Keratinocyte (primary cell): ENCODE results near the gene ABCC6.
"Not testable (repeated sequence)": the region's sequence is repeated elsewhere in the genome, so short reads cannot be mapped to it uniquely, and the experiment has no call there.

Source experiments
- EZH2 ChIP-seq: IDR thresholded peaks from one replicate; pipeline ENCODE4 v1.6.1; 2012; ENCODE audit warnings: inconsistent platforms, mild to moderate bottlenecking, low read length, moderate library complexity
- TF ChIP-seq, protein P1 (sequence below), 3 experiments: IDR thresholded peaks in 1 of 3; conservative IDR thresholded peaks in 1 of 3; optimal IDR thresholded peaks in 1 of 3; 2 replicates in 2 of 3; 3 replicates in 1 of 3; pipeline versions ENCODE3 to v1.5.1; 2011; ENCODE audit warnings: low read length in 3 of 3, mild to moderate bottlenecking in 3 of 3, moderate library complexity in 2 of 3, control low read depth in 1 of 3, inconsistent platforms in 1 of 3; ENCODE audit not compliant: insufficient read depth in 2 of 3; ENCODE audit errors: extremely low read depth in 1 of 3

DNA sequence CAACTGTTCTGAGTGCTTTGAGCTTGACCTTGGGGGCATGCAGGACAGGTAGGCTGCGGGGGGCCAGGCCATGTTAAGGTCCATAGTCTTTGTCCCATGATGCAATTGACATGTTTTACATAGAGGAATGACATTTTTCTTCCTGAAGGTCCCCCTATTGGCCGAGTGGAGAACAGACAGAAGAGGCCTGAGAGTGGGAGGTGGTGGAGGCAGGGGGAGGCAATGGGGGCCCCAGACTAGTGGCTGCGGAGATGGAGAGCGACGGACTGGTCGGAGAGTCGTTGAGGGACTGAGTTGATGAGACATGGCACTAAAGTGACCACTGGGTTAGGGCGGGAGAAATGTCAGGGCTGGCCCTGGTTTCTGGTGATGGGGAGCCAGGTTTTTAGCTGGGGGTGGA lies 48.4 kb upstream of the ABCC6 start:
- TF ChIP-seq, protein P1, sequence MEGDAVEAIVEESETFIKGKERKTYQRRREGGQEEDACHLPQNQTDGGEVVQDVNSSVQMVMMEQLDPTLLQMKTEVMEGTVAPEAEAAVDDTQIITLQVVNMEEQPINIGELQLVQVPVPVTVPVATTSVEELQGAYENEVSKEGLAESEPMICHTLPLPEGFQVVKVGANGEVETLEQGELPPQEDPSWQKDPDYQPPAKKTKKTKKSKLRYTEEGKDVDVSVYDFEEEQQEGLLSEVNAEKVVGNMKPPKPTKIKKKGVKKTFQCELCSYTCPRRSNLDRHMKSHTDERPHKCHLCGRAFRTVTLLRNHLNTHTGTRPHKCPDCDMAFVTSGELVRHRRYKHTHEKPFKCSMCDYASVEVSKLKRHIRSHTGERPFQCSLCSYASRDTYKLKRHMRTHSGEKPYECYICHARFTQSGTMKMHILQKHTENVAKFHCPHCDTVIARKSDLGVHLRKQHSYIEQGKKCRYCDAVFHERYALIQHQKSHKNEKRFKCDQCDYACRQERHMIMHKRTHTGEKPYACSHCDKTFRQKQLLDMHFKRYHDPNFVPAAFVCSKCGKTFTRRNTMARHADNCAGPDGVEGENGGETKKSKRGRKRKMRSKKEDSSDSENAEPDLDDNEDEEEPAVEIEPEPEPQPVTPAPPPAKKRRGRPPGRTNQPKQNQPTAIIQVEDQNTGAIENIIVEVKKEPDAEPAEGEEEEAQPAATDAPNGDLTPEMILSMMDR (optimal IDR thresholded peaks at IDR 0.05 in 1 of 3, IDR thresholded peaks at IDR 0.05 in 1 of 3, conservative IDR thresholded peaks at IDR 0.05 in 1 of 3; ENCODE audit: extremely low read depth in 1 of 3, insufficient read depth in 2 of 3, low read length in 3 of 3): not testable (repeated sequence)
- TF ChIP-seq EZH2: not testable (repeated sequence)
